Activated gamma-delta T cell (primary cell): ENCODE data around the gene LNP1.

Source experiments
- DNase-seq: peaks from one replicate; lab custom pipeline; 2025; lab: John Stamatoyannopoulos, UW

The LNP1 gene

GRCh38 chr3:100399341-100400071 is 1.8 kb upstream of the LNP1 start:
- no peak for DNase-seq

GRCh38 chr3:100400419-100400779 is 940 bp upstream of the LNP1 start:
- DNase-seq: no peak

- DNase-seq: peak; percentile 12
These were observed 319 bp downstream of the LNP1 start for GRCh38 chr3:100401674-100402041.

- no peak for DNase-seq
These were observed 917 bp downstream of the LNP1 start for GRCh38 chr3:100402256-100402655.

GRCh38 chr3:100402891-100403290 is 1.6 kb downstream of the LNP1 start:
- no peak for DNase-seq

GRCh38 chr3:100403362-100404249 is 2.3 kb downstream of the LNP1 start:
- DNase-seq: no peak

GRCh38 chr3:100404250-100404548 is 2.9 kb downstream of the LNP1 start:
- no peak for DNase-seq

- no peak for DNase-seq
These were observed 5.8 kb downstream of the LNP1 start for GRCh38 chr3:100407164-100407563.

GRCh38 chr3:100407977-100408532 is 6.7 kb downstream of the LNP1 start:
- no peak for DNase-seq

- DNase-seq: no peak
These were observed 10.0 kb downstream of the LNP1 start for GRCh38 chr3:100411091-100411982.

GRCh38 chr3:100412912-100413590 is 11.7 kb downstream of the LNP1 start:
- no peak for DNase-seq

- DNase-seq: no peak
These were observed 12.3 kb downstream of the LNP1 start for GRCh38 chr3:100413613-100414012.

- DNase-seq: no peak
These were observed 14.8 kb downstream of the LNP1 start for GRCh38 chr3:100416176-100416575.

- no peak for DNase-seq
These were observed 15.5 kb downstream of the LNP1 start for GRCh38 chr3:100416863-100417262.

- no peak for DNase-seq
These were observed 18.1 kb downstream of the LNP1 start for GRCh38 chr3:100419406-100419805.

- DNase-seq: no peak
These were observed 19.5 kb downstream of the LNP1 start for GRCh38 chr3:100420885-100421284.

- no peak for DNase-seq
These were observed 22.3 kb downstream of the LNP1 start for GRCh38 chr3:100423611-100424010.

GRCh38 chr3:100424261-100424660 is 22.9 kb downstream of the LNP1 start:
- DNase-seq: no peak

- no peak for DNase-seq
These were observed 24.0 kb downstream of the LNP1 start for GRCh38 chr3:100425316-100425715.

- DNase-seq: no peak
These were observed 24.8 kb downstream of the LNP1 start for GRCh38 chr3:100426067-100426682.

- no peak for DNase-seq
These were observed 26.4 kb downstream of the LNP1 start for GRCh38 chr3:100427699-100428098.
